Stimulated activated naive CD8-positive, alpha-beta T cell treated with anti-CD3 and anti-CD28 coated beads, Interleukin-15, amount 100 ng/mL, for 72 hours (primary cell): ENCODE data around the gene CAMTA1.
"Not testable (repeated sequence)": the region's sequence is repeated elsewhere in the genome, so short reads cannot be mapped to it uniquely, and the experiment has no call there.

Source experiments
- ATAC-seq: fragments of 150-1000 bp; cut with Tn5 transposase; 2 replicates; pipeline ENCODE4 v1.10.0; 2021; ENCODE audit warnings: mild to moderate bottlenecking, moderate library complexity
- DNase-seq, 2 donors: peaks; one replicate each; pipeline ENCODE4 v3.0.0; 2021 to 2022
- H3K27ac Mint-ChIP-seq, 2 donors: one replicate each; pipeline ENCODE4 v1.8.0; 2022; ENCODE audit warnings: mild to moderate bottlenecking in 2 of 2, mixed read lengths in 2 of 2, moderate library complexity in 2 of 2
- H3K27me3 Mint-ChIP-seq: one replicate; pipeline ENCODE4 v1.8.0; 2022; ENCODE audit warnings: mixed read lengths
- H3K4me1 Mint-ChIP-seq: one replicate; pipeline ENCODE4 v1.8.0; 2022; ENCODE audit warnings: mild to moderate bottlenecking, mixed read lengths
- H3K4me3 Mint-ChIP-seq, 2 donors: one replicate each; pipeline ENCODE4 v1.8.0; 2022; ENCODE audit warnings: mild to moderate bottlenecking in 2 of 2, mixed read lengths in 2 of 2, moderate library complexity in 1 of 2
- H3K9me3 Mint-ChIP-seq, 2 donors: one replicate each; pipeline ENCODE4 v1.8.0; 2022; ENCODE audit warnings: mixed read lengths in 2 of 2

The CAMTA1 gene

DNA sequence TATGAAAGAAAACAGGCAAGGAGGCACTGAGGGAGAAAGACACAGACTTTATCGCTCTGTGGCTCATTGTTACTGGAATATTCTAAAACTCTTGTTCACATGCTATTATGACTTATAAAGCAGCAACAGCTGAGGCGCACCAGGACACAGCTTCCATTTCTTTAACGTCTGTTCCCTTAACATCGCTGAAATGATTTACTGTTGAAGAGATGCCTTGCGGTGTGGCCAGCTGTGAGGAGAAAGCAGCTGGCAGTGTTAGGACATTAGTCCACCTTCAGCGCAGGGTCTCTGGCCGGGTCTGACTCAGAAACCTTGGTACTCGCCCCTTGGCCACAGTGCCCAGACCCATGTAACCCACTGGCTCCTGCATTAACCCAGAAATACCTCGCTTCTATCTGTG is 995.7 kb downstream of the CAMTA1 start:
- Mint-ChIP-seq H3K4me3 (no peak overlapping the region), H3K27ac (no peak overlapping the region), H3K4me1 (peaks cover 30% of the 10 kb centered on the region), H3K9me3 (no peaks in the 10 kb centered on the region), H3K27me3 (no peaks in the 10 kb centered on the region)
- DNase-seq (no peak), ATAC-seq (no peak)

DNA sequence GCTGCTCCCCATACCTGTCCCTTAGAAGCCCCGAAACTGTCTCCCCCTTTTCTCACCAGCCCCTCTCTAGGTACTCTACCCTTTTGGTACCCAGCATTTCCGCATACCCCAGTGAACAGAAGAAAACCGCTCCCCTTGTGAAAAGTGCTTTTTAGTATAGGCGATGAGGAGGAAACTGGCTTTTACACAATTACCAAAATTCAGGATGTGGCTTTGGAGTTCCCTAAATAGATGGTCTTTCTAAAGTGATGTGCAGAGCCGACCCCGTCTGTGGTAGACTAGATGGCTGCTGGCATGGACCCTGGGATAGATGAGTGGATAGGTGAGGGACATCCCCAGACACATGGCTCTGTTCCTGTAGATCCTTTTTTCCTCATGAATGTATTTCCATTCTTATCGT is 996.2 kb downstream of the CAMTA1 start:
- peak overlapping the region in 1 of 2 donors; percentile 10 for H3K4me3 Mint-ChIP-seq
- no peaks in the 10 kb centered on the region for H3K9me3 Mint-ChIP-seq
- H3K27ac Mint-ChIP-seq = no peak overlapping the region
- DNase-seq = no peak
- ATAC-seq = no peak
- peaks cover 30% of the 10 kb centered on the region for H3K4me1 Mint-ChIP-seq
- H3K27me3 Mint-ChIP-seq = no peaks in the 10 kb centered on the region

DNA sequence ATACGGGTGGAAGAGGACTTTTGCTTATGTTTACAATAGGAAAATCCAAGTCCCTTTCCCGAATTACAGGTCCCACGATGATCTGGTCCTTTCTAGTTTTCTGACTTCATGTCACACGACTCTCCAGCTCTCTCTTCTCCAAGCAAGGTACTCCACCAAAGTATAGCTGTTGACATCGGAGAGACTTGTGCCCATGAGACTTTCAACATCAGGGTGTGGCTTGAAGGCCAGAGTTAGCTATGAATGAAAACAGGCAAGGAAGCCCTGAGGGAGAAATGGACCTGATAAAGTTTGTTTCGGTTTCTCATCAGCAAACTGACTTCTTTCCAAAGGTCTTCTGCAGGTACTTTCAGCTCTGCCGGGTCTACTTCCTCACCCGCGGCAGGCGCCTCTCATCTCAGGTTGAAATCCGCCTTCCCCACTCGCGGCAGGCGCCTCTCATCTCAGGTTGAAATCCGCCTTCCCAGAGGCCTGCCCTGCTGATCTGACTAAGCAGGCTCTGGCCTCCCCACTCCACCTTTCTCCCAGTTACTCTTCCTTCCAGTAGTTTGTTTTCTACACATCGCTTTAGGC is 996.8 kb downstream of the CAMTA1 start:
- peaks cover 30% of the 10 kb centered on the region for H3K4me1 Mint-ChIP-seq
- ATAC-seq (no peak), DNase-seq (no peak)
- no peaks in the 10 kb centered on the region for H3K27me3 Mint-ChIP-seq
- H3K9me3 Mint-ChIP-seq = no peaks in the 10 kb centered on the region
- H3K27ac Mint-ChIP-seq = no peak overlapping the region
- H3K4me3 Mint-ChIP-seq = peak overlapping the region; percentile 57 to 68

DNA sequence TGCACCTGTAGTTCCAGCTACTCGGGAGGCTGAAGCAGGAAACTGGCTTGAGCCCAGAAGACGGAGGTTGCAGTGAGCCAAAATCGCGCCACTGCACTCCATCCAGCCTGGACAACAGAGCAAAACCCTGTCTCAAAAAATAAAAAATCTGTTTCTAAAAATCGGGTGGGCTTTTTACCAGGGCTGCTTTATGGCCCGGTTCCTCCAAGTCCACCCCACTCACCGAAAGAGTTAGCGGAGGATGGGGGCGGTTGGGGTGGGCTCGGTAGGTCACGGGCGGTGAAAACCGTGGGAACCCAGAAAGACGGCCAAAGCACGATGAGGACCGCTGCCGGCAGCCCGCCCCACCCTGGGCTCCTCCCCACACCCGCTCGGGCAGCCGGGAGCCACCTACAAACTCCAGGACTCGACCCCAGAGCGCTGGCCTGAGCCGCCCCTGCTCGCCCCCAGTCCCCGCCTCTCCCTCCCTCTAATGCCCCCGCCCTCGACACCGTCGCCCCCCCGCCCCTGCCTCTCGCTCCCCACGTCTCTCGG is 998.0 kb downstream of the CAMTA1 start:
- peak overlapping the region; percentile 12 to 13 for H3K27ac Mint-ChIP-seq

DNA sequence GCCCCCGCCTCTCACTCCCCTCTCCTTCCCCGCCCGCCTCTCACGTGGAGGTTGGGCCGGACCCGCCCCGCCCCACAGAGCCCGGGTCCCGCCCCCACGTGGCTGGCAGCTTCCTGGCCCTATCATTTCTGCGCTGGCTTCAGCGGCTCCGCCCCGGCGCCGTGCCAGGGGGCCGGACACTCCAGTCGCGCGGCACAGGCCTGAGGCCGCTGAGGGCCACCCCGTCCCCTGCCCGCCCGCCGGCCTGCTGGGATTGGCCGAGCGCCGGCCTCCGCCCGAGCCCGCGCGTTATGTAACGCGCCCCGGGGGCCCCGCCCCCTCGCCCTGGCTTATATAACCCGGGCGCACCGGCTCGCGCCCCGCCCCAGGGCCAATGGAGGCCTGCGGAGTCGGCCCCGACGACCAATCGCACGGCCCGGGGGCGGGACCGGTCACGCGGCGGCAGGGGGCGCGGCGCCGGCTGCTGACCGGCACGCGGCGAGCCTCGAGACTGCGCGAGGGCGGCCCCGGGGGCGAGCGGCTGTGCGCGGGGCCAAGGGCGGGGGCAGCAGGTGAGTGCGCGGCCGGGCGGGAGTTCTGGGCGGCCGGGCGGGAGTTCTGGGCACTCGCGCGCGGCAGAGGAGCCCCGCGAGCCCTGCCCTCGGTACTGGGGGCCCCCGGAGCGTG is 998.7 kb downstream of the CAMTA1 start, which contains the start of gene PER3:
Gene PER3, plus strand, starts transcription at position 466 of the 666 bp plus-strand sequence. CDS start 587 bp downstream, outside the sequence.
- peaks cover 35% of the 10 kb centered on the region for H3K4me1 Mint-ChIP-seq
- ATAC-seq (peak; percentile 96), DNase-seq (peak; percentile 89 to 92)
- no peaks in the 10 kb centered on the region for H3K9me3 Mint-ChIP-seq
- H3K4me3 Mint-ChIP-seq = peak within 1 kb of the TSS; percentile 68
- peak within 1 kb of the TSS; percentile 12 to 13 for H3K27ac Mint-ChIP-seq
- no peaks in the 10 kb centered on the region for H3K27me3 Mint-ChIP-seq

More for the DNA sequence above, 998.0 kb downstream of the CAMTA1 start:
- DNase-seq (peak in 1 of 2 donors; percentile 24), ATAC-seq (peak; percentile 25)
- Mint-ChIP-seq H3K4me3 (peak overlapping the region; percentile 68), H3K4me1 (peaks cover 35% of the 10 kb centered on the region), H3K9me3 (no peaks in the 10 kb centered on the region), H3K27me3 (no peaks in the 10 kb centered on the region)

DNA sequence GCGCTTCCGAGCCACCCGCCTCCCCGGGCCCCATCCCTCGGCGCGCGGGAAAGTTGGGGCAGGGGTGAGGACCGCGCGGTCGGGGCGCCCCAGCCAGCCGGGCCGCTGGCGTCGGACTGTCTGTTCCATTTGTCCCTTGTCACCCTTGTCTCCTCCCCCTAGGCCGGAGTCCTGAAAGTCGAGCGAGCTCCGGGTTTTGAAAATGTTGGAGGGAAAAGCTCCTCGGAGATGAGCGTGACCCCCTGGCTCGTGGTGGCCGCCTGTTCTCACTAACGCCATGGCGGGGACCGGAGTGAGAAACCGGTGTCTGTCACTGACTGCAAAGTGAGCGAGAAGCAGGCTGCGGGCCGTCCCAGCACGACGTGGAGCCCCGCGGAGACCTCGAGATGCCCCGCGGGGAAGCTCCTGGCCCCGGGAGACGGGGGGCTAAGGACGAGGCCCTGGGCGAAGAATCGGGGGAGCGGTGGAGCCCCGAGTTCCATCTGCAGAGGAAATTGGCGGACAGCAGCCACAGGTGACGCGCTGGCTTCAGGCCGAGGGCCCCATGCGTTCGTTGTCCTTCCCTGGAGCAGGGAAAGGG is 999.3 kb downstream of the CAMTA1 start:
- no peak overlapping the region for H3K27ac Mint-ChIP-seq
- peak overlapping the region; percentile 6 to 31 for H3K4me3 Mint-ChIP-seq
- DNase-seq (no peak), ATAC-seq (no peak)
- H3K4me1 Mint-ChIP-seq = peaks cover 35% of the 10 kb centered on the region
- no peaks in the 10 kb centered on the region for H3K27me3 Mint-ChIP-seq
- H3K9me3 Mint-ChIP-seq = peaks cover 2 to 4% of the 10 kb centered on the region in 2 donors

DNA sequence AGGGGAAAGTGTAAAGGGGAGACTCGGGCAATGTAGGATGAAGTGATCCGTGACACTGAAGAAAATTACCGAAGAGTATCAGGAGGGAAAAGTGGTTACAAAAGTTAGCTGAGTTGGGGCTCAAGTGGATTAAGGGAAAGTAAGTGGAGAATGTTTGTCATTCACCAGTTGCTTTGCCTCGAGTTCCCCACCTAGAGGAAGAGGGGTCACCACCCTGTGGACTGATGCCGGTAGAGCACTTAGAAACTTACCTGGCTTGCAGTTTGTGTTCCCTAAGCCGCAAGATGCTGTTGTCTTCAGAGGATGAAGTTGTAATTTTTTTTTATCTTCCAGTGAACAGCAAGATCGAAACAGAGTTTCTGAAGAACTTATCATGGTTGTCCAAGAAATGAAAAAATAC is 999.9 kb downstream of the CAMTA1 start:
- H3K4me1 Mint-ChIP-seq = peaks cover 35% of the 10 kb centered on the region
- no peak for ATAC-seq
- H3K27me3 Mint-ChIP-seq = no peaks in the 10 kb centered on the region
- H3K9me3 Mint-ChIP-seq = peaks cover 8 to 9% of the 10 kb centered on the region in 2 donors
- peak overlapping the region in 1 of 2 donors; percentile 6 for H3K4me3 Mint-ChIP-seq
- H3K27ac Mint-ChIP-seq = no peak overlapping the region
- DNase-seq = no peak

DNA sequence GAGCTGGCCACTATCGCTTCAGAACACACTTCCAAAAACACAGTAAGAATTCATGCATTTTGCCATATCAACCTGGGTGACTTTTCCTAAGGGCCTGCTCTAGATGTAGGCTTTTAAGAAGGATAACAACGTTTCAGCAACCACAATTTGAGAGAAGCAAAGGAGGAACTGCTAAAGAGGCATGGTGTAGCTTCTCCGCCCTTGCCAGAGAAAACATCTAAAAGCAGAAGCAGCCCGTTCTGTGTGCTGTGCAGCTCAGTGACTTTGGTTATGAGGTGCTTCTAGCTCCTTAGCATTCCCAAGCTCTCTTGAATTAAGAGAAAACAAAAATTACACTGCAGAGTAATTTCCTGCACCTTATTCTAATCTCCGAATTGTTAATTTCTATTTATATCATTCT is 1001.5 kb downstream of the CAMTA1 start:
- Mint-ChIP-seq H3K4me3 (no peak overlapping the region), H3K27ac (no peak overlapping the region), H3K27me3 (no peaks in the 10 kb centered on the region), H3K4me1 (peaks cover 27% of the 10 kb centered on the region), H3K9me3 (peaks cover 19 to 21% of the 10 kb centered on the region in 2 donors)
- no peak for ATAC-seq
- DNase-seq = no peak

DNA sequence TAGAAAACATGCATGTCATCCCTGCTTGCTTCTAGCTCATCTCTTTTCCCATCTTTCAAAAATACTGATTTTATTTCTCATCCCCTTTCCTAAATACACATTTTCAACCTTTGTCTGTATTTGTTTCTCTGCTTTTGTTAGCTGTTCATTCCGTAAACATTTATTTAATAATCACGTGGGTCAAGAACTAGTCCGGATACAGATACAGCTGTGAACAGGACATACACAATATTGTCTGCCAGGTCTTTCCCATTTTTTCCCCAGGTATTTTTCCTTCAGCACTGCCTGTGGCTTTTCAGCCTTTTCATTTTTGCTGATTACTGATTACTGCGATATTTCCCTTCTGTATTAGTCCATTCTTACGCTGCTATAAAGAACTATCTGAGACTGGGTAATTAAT is 1004.6 kb downstream of the CAMTA1 start:
- Mint-ChIP-seq H3K9me3 (peaks cover 22 to 24% of the 10 kb centered on the region in 2 donors), H3K4me3 (no peak overlapping the region), H3K27me3 (no peaks in the 10 kb centered on the region), H3K27ac (no peak overlapping the region), H3K4me1 (peaks cover 11% of the 10 kb centered on the region)
- ATAC-seq (no peak), DNase-seq (no peak)

DNA sequence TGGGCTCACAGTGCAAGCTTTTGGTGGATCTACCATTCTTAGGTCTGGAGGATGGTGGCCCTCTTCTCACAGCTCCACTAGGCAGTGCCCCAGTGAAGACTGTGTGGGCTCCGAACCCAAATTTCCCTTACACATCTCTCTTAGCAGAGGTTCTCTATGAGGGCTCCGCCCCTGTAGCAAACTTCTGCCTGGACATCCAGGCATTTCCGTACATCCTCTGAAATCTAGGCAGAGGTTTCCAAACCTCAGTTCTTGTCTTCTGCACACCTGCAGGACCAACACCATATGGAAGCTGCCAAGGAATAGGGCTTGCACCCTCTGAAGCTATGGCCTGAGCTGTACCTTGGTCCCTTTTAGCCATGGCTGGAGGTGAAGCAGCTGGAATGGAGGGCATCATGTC is 1005.8 kb downstream of the CAMTA1 start:
- H3K9me3 Mint-ChIP-seq = peaks cover 22 to 24% of the 10 kb centered on the region in 2 donors
- H3K27me3 Mint-ChIP-seq, H3K27ac Mint-ChIP-seq, DNase-seq, H3K4me1 Mint-ChIP-seq, ATAC-seq, H3K4me3 Mint-ChIP-seq: not testable (repeated sequence)

DNA sequence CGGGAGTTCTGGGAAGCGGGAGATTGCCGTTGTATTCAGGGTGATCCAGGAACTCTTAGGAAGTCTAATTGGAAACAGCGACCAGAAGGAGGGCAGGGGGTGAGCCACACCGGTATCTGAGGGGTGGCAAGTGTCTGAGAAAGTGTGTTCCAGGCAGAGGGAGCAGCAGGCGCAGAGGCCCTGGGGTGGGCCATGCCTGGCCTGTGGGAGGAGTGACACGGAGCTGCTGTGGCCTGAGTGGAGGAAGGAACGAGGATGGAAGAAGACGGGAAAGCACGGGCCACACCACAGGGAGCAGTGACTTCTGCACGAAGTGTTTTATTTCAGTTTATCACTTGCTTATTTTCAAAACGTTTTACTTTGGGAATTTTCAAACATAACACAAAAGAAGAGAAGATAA is 1010.2 kb downstream of the CAMTA1 start:
- H3K27ac Mint-ChIP-seq = no peak overlapping the region
- peaks cover 10 to 13% of the 10 kb centered on the region in 2 donors for H3K9me3 Mint-ChIP-seq
- no peaks in the 10 kb centered on the region for H3K4me1 Mint-ChIP-seq
- H3K27me3 Mint-ChIP-seq = no peaks in the 10 kb centered on the region
- ATAC-seq (no peak), DNase-seq (no peak)
- no peak overlapping the region for H3K4me3 Mint-ChIP-seq

DNA sequence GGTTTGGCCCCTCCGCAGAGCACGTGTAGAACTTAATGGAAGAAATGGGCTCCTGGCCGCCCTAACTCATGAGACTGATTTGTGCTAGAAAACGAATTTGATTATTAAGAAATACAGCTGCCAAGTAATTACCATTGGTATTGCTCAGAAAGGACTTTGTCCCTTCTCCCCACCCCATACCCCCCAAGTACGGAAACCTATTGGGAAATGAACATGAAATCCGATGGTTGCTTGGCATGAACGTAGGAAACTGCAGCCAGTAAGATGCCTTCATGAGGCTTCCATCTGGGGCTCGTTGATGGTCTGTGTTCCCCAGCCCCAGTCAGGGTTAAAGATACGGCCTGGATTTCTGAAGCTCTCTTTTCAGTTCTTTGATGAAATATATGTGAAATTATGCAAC is 1020.2 kb downstream of the CAMTA1 start:
- Mint-ChIP-seq H3K4me3 (no peak overlapping the region), H3K27me3 (no peaks in the 10 kb centered on the region), H3K9me3 (no peaks in the 10 kb centered on the region), H3K4me1 (no peaks in the 10 kb centered on the region), H3K27ac (peak overlapping the region in 1 of 2 donors; percentile 69)
- ATAC-seq (no peak), DNase-seq (no peak)

DNA sequence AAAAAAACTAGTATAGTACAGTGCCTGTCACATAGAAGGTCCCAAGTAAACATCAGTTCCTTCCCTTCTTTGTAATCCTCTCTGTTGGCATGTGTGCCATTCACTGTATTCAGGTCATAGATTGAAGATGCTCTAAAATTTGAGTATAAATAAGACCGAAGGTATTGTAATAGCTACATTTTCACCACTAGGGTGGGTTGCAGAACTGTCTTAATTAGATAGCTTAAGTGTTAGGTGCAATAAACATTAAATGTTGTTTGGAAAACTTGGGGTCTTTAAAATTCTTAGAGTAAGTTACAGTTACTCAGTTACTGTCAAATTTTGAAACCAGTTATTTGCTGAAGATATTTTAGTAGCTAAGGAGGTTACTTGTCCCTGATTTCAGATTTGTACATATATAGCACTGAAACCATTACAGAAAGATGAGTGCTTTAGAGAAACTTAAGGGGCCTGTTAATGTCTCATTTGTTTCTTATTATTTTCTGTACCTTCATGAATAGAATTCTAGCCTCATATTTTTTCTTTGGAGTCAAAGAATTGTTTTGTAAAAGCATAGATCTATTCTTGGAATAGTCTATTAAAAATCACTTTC is 1023.1 kb downstream of the CAMTA1 start:
- DNase-seq = no peak
- no peaks in the 10 kb centered on the region for H3K27me3 Mint-ChIP-seq
- H3K27ac Mint-ChIP-seq = no peak overlapping the region
- ATAC-seq = no peak
- no peaks in the 10 kb centered on the region for H3K4me1 Mint-ChIP-seq
- H3K4me3 Mint-ChIP-seq = no peak overlapping the region
- peaks cover 6 to 7% of the 10 kb centered on the region in 2 donors for H3K9me3 Mint-ChIP-seq

DNA sequence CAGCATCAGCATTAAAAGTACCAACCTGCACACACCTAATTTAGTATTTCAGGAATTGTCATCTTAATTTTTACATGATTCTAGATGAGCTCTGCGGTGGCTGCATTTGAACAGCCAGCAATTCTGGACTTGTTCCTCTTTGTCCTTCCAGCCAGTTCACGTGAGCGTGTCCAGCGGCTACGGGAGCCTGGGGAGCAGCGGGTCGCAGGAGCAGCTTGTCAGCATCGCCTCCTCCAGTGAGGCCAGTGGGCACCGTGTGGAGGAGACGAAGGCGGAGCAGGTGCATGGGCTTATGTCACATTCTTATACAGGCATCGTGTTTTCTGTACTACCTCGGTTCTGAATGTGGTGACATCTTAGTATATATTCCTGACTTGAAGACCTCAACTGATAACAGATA is 1024.5 kb downstream of the CAMTA1 start:
- Mint-ChIP-seq H3K4me1 (no peaks in the 10 kb centered on the region), H3K27ac (no peak overlapping the region), H3K9me3 (peaks cover 14 to 18% of the 10 kb centered on the region in 2 donors), H3K27me3 (no peaks in the 10 kb centered on the region), H3K4me3 (no peak overlapping the region)
- no peak for ATAC-seq
- no peak for DNase-seq

DNA sequence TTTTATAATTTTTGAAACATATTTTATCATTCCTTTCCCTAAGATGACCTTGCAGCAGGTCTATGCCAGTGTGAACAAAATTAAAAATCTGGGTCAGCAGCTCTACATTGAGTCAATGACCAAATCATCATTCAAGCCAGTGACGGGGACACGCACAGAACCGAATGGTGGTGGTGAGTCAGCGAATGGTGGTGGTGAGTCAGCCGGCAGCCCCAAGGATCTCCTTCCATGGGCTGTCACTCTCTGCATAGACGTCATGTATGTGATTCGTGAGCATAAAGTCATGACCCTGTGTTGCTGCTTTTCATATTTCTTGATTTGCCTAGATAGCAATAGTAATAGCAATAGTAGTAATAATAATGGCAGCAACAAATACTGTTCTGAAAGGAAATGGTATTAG is 1025.1 kb downstream of the CAMTA1 start:
- Mint-ChIP-seq H3K4me3 (no peak overlapping the region), H3K27me3 (no peaks in the 10 kb centered on the region), H3K9me3 (peaks cover 14 to 18% of the 10 kb centered on the region in 2 donors), H3K27ac (no peak overlapping the region), H3K4me1 (no peaks in the 10 kb centered on the region)
- DNase-seq = no peak
- no peak for ATAC-seq

DNA sequence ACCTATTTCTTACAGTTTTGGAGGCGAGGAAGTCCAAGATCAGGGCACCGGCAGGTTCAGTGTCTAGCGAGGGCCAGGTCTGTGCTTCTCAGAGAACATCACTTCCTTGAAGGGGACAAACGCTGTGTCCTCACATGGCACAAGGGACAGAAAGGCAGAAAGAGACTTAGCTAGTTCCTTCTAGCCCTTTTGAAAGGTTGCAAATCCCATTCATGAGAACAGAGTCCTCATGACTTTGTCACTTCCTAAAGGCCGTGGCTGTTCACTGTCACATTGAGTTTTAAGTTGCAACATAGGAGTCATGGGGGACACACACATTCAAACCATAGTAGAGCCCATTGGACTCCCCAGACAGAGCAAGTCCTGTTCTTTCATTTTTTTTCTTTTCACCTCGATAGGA is 1026.2 kb downstream of the CAMTA1 start:
- Mint-ChIP-seq H3K4me1 (no peaks in the 10 kb centered on the region), H3K4me3 (no peak overlapping the region), H3K27ac (no peak overlapping the region), H3K27me3 (no peaks in the 10 kb centered on the region), H3K9me3 (peaks cover 14 to 18% of the 10 kb centered on the region in 2 donors)
- ATAC-seq (no peak), DNase-seq (no peak)
